HepG2 (cell line): ENCODE data around the gene UTF1. TPM values are rescaled to one million over a fixed set of nuclear protein-coding genes. Genes with fewer than 3 reads are reported as not detected.

Source experiments
- CEBPG ChIP-seq: IDR thresholded peaks from 2 replicates; pipeline ENCODE4 v1.6.1; 2016
- CTCF ChIP-seq: sonication (generic); formaldehyde crosslinking; IDR thresholded peaks from 2 replicates; pipeline ENCODE4 v1.5.0; 2020; ENCODE audit warnings: mild to moderate bottlenecking, missing genetic modification reagents, moderate library complexity
- DNMT3B ChIP-seq: conservative IDR thresholded peaks from 2 replicates; pipeline ENCODE4 v1.6.1; 2016; ENCODE audit warnings: missing biosample characterization, control low read depth
- HDAC1 ChIP-seq: sonication (generic); formaldehyde crosslinking; IDR thresholded peaks from 2 replicates; pipeline ENCODE4 v1.5.1; 2020; ENCODE audit warnings: mild to moderate bottlenecking, missing genetic modification reagents
- NAIF1 ChIP-seq: sonication (generic); formaldehyde crosslinking; IDR thresholded peaks from 2 replicates; pipeline ENCODE4 v1.5.0; 2020; ENCODE audit warnings: mild to moderate bottlenecking, missing genetic modification reagents, borderline replicate concordance
- NFATC3 ChIP-seq: sonication (generic); formaldehyde crosslinking; IDR thresholded peaks from 2 replicates; pipeline ENCODE4 v1.5.1; 2020; ENCODE audit warnings: mild to moderate bottlenecking, missing genetic modification reagents
- NR1H2 ChIP-seq: sonication (generic); formaldehyde crosslinking; IDR thresholded peaks from 2 replicates; pipeline ENCODE4 v1.8.1; 2022; ENCODE audit warnings: low read depth, missing genetic modification reagents, borderline replicate concordance
- RXRA ChIP-seq: sonication (generic); formaldehyde crosslinking; IDR thresholded peaks from 2 replicates; pipeline ENCODE4 v1.5.1; 2020; ENCODE audit warnings: missing genetic modification reagents
- SMAD1 ChIP-seq: sonication (generic); formaldehyde crosslinking; IDR thresholded peaks from 2 replicates; pipeline ENCODE4 v1.4.0; 2020; ENCODE audit warnings: missing genetic modification reagents, low read depth, mild to moderate bottlenecking, borderline replicate concordance
- TBX2 ChIP-seq: sonication (generic); formaldehyde crosslinking; IDR thresholded peaks from 2 replicates; pipeline ENCODE4 v1.5.0; 2020; ENCODE audit warnings: missing genetic modification reagents, mild to moderate bottlenecking, borderline replicate concordance
- TCF7L2 ChIP-seq: IDR thresholded peaks from 2 replicates; pipeline ENCODE4 v1.6.1; 2011; ENCODE audit warnings: mild to moderate bottlenecking, low read depth, low read length, moderate library complexity
- ZNF12 ChIP-seq: sonication (generic); formaldehyde crosslinking; IDR thresholded peaks from 2 replicates; pipeline ENCODE4 v1.5.0; 2020; ENCODE audit warnings: missing genetic modification reagents
- ZNF337 ChIP-seq: sonication (generic); formaldehyde crosslinking; IDR thresholded peaks from 2 replicates; pipeline ENCODE4 v1.5.1; 2020; ENCODE audit warnings: missing genetic modification reagents, low read depth, mild to moderate bottlenecking, borderline replicate concordance
- ZNF350 ChIP-seq: sonication (generic); formaldehyde crosslinking; IDR thresholded peaks from 2 replicates; pipeline ENCODE4 v1.4.0; 2020; ENCODE audit warnings: mild to moderate bottlenecking, low read depth, missing genetic modification reagents, borderline replicate concordance
- ZNF674 ChIP-seq: sonication (generic); formaldehyde crosslinking; IDR thresholded peaks from 2 replicates; pipeline ENCODE4 v1.5.0; 2020; ENCODE audit warnings: low read depth, mild to moderate bottlenecking, missing genetic modification reagents
- ZNF772 ChIP-seq: sonication (generic); formaldehyde crosslinking; IDR thresholded peaks from 2 replicates; pipeline ENCODE4 v1.5.0; 2020; ENCODE audit warnings: mild to moderate bottlenecking, missing genetic modification reagents
- polyA plus RNA-seq, 8 experiments: library from polyadenylated mRNA; depleted of rRNA in 3 of 8; stranded (reverse) in 7 of 8; unstranded in 1 of 8; fragments of >200 nt; fragmentation: Illumina TruSeq in 4 of 8; extraction: Trizol in 4 of 8; gene quantifications; 2 replicates each; pipeline versions ENCODE4 v1.2.1 to v1.2.3, GENCODE V29; 2011 to 2016; ENCODE audit warnings: low read depth in 4 of 8, missing spikeins in 1 of 8, mixed read lengths in 1 of 8; ENCODE audit not compliant: insufficient read depth in 1 of 8
- total RNA-seq, 5 experiments: library from RNA; depleted of rRNA; stranded (reverse); fragments of >200 nt; fragmentation: Illumina TruSeq; extraction: Trizol; gene quantifications; 2 replicates each; pipeline ENCODE4 v1.2.3, GENCODE V29; 2016; ENCODE audit warnings: low read depth in 1 of 5
- TF ChIP-seq, protein P1 (sequence below): sonication (generic); formaldehyde crosslinking; IDR thresholded peaks from 2 replicates; pipeline ENCODE4 v1.9.0; 2021; ENCODE audit warnings: missing genetic modification reagents, mild to moderate bottlenecking, borderline replicate concordance
- TF ChIP-seq, protein P2 (sequence below): sonication (generic); formaldehyde crosslinking; IDR thresholded peaks from 2 replicates; pipeline ENCODE4 v1.4.0; 2020; ENCODE audit warnings: low read depth, missing genetic modification reagents
- TF ChIP-seq, protein P3 (sequence below): IDR thresholded peaks from 2 replicates; pipeline ENCODE4 v1.6.1; 2016; ENCODE audit warnings: missing compliant biosample characterization, missing genetic modification reagents, borderline replicate concordance
- TF ChIP-seq, protein P4 (sequence below): sonication (generic); formaldehyde crosslinking; IDR thresholded peaks from 2 replicates; pipeline ENCODE4 v1.9.0; 2022; ENCODE audit warnings: missing genetic modification reagents, mild to moderate bottlenecking, borderline replicate concordance

The UTF1 gene
- total and polyA plus RNA-seq, 2 of the 13 experiments (the other 11 are each of a cell fraction or from before 2014, with no cell fraction given) = not detected

DNA sequence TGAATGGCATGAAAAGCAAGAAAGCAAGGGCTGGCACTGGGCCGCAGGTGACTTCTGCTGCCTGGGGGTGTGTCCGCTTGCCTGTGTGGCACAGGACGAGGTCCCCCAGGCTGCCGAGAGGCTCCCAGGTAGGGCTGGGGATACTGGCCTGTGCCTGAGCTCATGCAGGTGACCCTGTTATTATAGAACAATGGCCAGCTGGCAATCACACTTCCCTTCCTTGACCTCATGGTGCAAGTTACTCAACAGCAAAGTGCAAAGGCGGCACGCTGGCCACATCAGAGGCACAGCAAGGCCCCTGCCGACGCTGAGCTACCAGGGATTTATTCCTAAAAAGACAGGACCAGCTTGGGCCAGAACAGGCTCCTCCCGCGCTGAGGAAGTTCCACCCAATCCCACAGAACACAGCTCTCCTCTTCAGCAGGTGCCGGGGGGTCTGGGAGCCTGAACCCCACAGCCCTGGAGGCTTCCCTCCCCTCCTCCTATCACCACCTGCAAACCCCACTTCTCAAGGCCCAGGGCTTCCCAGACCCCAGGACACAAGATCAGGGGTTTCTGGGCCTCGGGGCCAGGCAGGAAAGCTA is 48.1 kb downstream of the UTF1 start (continued):
- TF ChIP-seq, protein P1, sequence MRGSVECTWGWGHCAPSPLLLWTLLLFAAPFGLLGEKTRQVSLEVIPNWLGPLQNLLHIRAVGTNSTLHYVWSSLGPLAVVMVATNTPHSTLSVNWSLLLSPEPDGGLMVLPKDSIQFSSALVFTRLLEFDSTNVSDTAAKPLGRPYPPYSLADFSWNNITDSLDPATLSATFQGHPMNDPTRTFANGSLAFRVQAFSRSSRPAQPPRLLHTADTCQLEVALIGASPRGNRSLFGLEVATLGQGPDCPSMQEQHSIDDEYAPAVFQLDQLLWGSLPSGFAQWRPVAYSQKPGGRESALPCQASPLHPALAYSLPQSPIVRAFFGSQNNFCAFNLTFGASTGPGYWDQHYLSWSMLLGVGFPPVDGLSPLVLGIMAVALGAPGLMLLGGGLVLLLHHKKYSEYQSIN (CRISPR knock-in tag) = no peak
- TF ChIP-seq, protein P2, sequence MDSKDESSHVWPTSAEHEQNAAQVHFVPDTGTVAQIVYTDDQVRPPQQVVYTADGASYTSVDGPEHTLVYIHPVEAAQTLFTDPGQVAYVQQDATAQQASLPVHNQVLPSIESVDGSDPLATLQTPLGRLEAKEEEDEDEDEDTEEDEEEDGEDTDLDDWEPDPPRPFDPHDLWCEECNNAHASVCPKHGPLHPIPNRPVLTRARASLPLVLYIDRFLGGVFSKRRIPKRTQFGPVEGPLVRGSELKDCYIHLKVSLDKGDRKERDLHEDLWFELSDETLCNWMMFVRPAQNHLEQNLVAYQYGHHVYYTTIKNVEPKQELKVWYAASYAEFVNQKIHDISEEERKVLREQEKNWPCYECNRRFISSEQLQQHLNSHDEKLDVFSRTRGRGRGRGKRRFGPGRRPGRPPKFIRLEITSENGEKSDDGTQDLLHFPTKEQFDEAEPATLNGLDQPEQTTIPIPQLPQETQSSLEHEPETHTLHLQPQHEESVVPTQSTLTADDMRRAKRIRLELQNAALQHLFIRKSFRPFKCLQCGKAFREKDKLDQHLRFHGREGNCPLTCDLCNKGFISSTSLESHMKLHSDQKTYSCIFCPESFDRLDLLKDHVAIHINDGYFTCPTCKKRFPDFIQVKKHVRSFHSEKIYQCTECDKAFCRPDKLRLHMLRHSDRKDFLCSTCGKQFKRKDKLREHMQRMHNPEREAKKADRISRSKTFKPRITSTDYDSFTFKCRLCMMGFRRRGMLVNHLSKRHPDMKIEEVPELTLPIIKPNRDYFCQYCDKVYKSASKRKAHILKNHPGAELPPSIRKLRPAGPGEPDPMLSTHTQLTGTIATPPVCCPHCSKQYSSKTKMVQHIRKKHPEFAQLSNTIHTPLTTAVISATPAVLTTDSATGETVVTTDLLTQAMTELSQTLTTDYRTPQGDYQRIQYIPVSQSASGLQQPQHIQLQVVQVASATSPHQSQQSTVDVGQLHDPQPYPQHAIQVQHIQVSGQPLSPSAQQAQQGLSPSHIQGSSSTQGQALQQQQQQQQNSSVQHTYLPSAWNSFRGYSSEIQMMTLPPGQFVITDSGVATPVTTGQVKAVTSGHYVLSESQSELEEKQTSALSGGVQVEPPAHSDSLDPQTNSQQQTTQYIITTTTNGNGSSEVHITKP = no peak
- TF ChIP-seq CEBPG (peak; percentile 59), HDAC1 (CRISPR knock-in tag) (peak; percentile 12; the same call in 1 of the 2 replicates), SMAD1 (CRISPR knock-in tag) (no peak), TCF7L2 (peak; percentile 45; the same call in 1 of the 2 replicates), NR1H2 (CRISPR knock-in tag) (0 out of 2 replicates have a peak, but pooled peaks have one; percentile 7), DNMT3B (no peak), NAIF1 (no peak), ZNF12 (CRISPR knock-in tag) (no peak), CTCF (CRISPR knock-in tag) (no peak), ZNF337 (CRISPR knock-in tag) (no peak), ZNF350 (CRISPR knock-in tag) (peak; percentile 30; the same call in 1 of the 2 replicates), NFATC3 (CRISPR knock-in tag) (no peak), RXRA (CRISPR knock-in tag) (peak; percentile 79), TBX2 (peak; percentile 43; the same call in 1 of the 2 replicates), ZNF772 (CRISPR knock-in tag) (no peak), ZNF674 (CRISPR knock-in tag) (no peak)
- TF ChIP-seq, protein P3, sequence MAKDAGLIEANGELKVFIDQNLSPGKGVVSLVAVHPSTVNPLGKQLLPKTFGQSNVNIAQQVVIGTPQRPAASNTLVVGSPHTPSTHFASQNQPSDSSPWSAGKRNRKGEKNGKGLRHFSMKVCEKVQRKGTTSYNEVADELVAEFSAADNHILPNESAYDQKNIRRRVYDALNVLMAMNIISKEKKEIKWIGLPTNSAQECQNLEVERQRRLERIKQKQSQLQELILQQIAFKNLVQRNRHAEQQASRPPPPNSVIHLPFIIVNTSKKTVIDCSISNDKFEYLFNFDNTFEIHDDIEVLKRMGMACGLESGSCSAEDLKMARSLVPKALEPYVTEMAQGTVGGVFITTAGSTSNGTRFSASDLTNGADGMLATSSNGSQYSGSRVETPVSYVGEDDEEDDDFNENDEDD (CRISPR knock-in tag) = peak; percentile 56; the same call in 1 of the 2 replicates
- TF ChIP-seq, protein P4, sequence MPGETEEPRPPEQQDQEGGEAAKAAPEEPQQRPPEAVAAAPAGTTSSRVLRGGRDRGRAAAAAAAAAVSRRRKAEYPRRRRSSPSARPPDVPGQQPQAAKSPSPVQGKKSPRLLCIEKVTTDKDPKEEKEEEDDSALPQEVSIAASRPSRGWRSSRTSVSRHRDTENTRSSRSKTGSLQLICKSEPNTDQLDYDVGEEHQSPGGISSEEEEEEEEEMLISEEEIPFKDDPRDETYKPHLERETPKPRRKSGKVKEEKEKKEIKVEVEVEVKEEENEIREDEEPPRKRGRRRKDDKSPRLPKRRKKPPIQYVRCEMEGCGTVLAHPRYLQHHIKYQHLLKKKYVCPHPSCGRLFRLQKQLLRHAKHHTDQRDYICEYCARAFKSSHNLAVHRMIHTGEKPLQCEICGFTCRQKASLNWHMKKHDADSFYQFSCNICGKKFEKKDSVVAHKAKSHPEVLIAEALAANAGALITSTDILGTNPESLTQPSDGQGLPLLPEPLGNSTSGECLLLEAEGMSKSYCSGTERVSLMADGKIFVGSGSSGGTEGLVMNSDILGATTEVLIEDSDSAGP = 0 out of 2 replicates have a peak, but pooled peaks have one; percentile 21
